RKO (cell line): Measurements from ENCODE around the gene CYP2C18.
"Not testable (repeated sequence)": the region's sequence is repeated elsewhere in the genome, so short reads cannot be mapped to it uniquely, and the experiment has no call there.

Experiments used
- DNase-seq: peaks from one replicate; pipeline ENCODE4 v3.0.0-alpha.2; 2016; ENCODE audit warnings: low spot score

CYP2C18 gene

DNA sequence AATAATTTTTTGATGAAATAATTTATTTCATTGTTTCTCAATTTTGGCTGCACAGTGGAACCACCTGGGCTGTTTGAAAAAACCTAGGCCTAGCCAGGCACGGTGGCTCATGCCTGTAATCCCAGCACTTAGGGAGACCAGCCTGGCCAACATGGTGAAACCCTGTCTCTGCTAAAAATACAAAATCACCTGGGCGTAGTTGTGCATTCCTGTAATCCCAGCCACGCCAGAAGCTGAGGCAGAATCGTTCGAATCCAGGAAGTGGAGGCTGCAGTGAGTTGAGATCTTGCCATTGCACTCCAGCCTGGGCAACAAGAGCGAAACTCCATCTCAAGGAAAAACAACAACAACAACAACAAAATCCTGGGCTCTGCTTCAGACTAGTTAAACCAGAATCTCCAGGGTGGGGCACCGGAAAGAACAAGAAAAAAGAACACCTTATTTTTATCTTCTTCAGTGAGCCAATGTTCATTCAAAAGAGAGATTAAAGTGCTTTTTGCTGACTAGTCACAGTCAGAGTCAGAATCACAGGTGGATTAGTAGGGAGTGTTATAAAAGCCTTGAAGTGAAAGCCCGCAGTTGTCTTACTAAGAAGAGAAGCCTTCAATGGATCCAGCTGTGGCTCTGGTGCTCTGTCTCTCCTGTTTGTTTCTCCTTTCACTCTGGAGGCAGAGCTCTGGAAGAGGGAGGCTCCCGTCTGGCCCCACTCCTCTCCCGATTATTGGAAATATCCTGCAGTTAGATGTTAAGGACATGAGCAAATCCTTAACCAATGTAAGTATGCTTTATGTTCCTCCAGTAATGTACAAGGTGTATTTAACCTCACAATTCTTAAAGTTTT lies at the start of gene CYP2C18:
TSS of gene CYP2C18 (plus strand) at position 516 of the 841 bp plus-strand sequence. CDS start at position 607, 91 bp downstream.
- no peak for DNase-seq

GRCh38 chr10:94638097-94638496 lies 45.4 kb upstream of the CYP2C18 start:
- not testable (repeated sequence) for DNase-seq

- DNase-seq: no peak
Observed at GRCh38 chr10:94639902-94640301, 43.6 kb upstream of the CYP2C18 start.

- DNase-seq: no peak
Observed at GRCh38 chr10:94640562-94640961, 43.0 kb upstream of the CYP2C18 start.

- no peak for DNase-seq
Observed at GRCh38 chr10:94641480-94641879, 42.0 kb upstream of the CYP2C18 start.

DNA sequence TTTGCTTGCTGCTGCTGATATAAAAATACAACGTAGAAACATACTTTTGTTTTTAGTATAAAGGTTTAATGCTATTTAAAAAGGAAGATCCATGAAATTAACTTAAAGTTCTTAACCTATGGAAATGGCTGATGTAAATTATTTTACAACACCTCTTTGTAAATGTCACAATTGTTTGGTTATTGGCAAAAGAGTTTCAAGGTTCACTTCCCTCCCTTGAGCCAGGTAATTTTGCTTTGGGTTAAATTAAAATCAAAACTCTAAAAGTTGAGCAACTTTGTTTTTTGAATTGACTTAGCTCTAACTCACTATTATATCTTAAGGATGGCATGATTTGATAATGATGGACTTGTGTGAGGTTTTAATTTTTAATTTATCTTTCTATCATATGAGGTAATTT lies 39.2 kb upstream of the CYP2C18 start:
- no peak for DNase-seq

- DNase-seq: no peak
Observed at GRCh38 chr10:94645285-94645684, 38.2 kb upstream of the CYP2C18 start.

GRCh38 chr10:94655201-94655600 lies 28.3 kb upstream of the CYP2C18 start:
- not testable (repeated sequence) for DNase-seq

DNA sequence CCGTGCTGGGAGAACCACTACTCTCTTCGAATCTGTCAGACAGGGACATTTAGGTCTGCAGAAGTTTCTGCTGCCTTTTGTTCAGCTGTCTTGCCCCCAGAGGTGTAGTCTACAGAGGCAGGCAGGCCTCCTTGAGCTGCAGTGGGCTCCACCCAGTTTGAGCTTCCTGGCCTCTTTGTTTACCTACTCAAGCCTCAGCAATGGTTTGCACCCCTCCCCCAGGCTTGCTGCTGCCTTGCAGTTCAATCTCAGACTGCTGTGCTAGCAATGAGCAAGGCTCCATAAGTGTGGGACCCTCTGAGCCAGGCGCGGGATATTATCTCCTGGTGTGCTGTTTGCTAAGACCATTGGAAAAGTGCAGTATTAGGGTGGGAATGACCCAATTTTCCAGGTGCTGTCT lies 20.5 kb upstream of the CYP2C18 start:
- DNase-seq: not testable (repeated sequence)

DNA sequence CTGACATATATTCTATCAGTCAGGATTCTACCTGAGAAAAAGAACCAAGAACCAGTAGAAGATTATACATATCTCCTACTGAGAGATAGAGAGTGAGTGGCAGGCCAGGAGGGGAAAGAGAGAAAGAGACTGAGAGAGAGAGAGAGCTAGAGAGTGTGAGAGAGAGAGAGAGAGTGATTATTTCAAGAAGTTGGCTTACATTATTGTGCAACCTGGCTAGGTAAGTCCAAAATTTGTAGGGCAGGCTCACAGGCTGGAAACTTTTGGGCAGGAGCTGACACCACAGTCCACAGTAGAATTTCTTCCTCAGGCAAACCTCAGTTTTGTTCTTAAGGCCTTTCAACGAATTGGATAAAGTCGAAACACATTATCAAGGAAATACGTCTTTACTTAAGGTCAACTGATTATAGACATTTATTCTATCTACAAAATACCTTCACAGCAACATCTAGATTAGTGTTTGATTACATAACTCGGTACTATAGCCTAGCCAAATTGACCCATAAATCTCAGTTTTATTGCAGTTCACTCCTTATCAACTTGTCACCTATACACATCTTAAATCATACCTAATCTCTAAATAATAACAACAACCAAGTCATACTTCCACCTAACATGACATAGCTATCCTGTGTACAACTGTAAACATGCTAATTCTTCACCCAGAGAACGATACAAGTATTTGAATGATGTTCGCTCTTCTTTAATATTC lies 17.0 kb upstream of the CYP2C18 start:
- DNase-seq: no peak

GRCh38 chr10:94673614-94674321 lies 9.8 kb upstream of the CYP2C18 start:
- DNase-seq: peak; percentile 47

- DNase-seq: no peak
Observed at GRCh38 chr10:94676496-94676895, 7.0 kb upstream of the CYP2C18 start.

GRCh38 chr10:94677691-94678090 lies 5.8 kb upstream of the CYP2C18 start:
- no peak for DNase-seq

GRCh38 chr10:94678475-94678874 lies 5.1 kb upstream of the CYP2C18 start:
- DNase-seq: no peak

DNA sequence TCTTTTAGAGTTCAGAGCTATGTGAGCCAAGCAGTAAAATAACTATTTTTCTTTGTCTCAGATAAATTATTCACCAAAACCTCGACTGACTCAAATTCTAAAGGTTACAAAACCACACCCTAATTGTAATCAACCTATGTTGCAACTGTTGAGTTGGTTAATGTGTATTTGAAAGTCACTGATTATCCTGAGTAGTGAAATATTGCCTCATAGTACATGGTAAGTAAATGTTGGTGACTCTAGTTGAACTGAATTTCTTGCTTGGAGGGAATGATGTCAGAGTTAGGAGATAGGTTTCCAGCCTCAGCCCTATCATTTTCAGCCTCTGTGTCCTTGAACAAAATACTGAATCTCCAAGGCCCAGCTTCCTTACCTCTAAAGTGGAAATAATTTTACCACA lies 3.0 kb upstream of the CYP2C18 start:
- DNase-seq: no peak

DNA sequence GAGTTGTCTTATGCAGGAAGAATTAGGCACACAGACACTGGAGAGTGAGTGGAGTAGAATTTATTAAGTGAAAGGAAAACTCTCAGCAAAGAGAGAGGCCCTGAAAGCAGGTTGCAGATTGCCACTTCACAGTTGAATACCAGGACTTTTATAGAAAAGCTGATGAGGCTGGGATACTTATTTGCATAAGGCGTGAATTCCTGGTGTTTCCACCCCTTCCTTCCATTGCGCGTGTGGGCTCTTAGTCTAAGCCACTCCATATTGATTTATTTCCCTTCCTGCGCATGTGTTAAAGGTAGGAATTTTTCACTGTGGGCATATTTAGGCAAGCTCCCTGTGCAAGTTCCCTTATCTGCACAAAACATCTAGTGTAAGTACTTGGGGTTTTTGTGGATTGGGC lies 893 bp upstream of the CYP2C18 start:
- not testable (repeated sequence) for DNase-seq

DNA sequence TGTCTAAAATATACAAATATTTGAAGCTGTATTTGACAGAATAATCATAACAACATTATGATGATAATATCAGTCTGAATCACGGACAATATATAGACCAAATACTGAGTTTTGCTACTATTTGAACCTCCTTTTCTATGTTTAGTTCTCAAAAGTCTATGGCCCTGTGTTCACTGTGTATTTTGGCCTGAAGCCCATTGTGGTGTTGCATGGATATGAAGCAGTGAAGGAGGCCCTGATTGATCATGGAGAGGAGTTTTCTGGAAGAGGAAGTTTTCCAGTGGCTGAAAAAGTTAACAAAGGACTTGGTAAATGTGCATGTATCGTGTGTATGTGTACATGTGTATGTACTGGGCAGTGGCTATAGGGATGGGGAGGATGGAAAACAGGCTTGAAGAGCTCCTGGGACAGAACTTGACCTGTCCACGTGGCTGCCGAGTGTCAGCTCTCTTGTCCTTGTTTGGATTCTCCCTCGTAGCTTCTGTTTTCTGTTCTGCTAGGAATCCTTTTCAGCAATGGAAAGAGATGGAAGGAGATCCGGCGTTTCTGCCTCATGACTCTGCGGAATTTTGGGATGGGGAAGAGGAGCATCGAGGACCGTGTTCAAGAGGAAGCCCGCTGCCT lies 4.2 kb downstream of the CYP2C18 start:
- no peak for DNase-seq

DNA sequence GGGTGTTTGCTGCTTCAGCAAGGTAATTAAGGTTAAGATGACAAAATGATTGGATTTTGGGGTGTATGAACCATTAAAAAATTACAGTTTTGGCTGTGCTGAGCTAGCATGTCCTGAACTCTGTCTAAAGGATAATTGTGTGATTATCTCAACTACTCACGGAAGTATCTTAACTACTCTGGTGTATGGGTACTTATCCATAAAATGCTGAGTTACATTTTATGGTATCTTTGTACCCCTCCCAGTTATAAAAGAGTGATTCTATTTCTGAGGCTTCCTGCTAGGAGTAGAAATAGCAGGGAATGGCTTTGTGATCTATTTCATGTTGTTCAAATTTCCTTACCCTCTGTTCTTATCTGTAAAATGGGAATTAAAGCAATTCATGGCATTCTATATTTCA lies 22.6 kb downstream of the CYP2C18 start:
- no peak for DNase-seq

GRCh38 chr10:94710578-94710977 lies 27.0 kb downstream of the CYP2C18 start:
- no peak for DNase-seq

GRCh38 chr10:94725871-94726270 lies 42.3 kb downstream of the CYP2C18 start:
- peak; percentile 21 for DNase-seq

- no peak for DNase-seq
Observed at GRCh38 chr10:94735197-94735596, 51.7 kb downstream of the CYP2C18 start.

DNA sequence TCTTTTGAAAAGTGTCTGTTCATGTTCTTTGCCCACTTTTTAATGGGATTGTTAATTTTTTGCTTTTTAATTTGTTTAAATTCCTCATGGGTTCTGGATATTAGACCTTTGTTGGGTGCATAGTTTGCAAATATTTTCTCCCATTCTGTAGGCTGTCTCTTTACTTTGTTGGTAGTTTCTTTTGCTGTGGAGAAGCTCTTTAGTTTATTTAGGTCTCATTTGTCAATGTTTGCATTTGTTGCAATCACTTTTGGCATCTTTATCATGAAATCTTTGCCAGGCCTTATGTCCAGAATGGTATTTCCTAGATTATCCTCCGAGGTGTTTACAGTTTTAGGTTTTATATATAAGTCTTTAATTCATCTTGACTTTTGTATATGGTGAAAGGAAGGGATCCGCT lies 55.1 kb downstream of the CYP2C18 start:
- DNase-seq: no peak
